ENCODE results near the gene MYO1B. TPM values are rescaled to one million over a fixed set of nuclear protein-coding genes. Genes with fewer than 3 reads are reported as not detected.

MYO1B gene
- total RNA-seq, 1 donor from 2014 or later: 67.7 TPM

DNA sequence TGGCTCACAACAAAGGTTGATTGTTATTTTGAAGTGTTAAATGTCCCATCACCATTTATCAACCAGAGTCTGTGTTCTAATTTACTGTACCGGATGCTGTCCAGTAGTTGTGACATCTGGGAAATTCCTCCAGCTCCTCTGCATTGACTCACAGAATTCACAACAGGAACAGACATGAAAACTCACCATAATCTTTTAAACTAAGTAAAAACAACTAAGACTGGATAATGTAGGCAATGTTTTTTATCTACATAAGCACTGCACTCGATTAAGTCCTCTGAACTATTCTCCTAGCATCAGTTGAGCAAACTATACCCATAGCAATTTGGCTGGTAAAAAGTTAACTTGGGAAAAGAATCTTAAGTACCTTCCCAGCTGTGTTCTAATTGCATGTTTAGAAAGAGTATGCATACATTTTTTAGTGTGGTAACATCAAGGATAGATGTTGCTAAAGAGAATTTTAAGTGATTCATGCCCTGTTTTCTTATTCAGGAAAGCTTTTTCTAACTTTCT is 42.9 kb upstream of the MYO1B start:
- Mint-ChIP-seq H3K4me3 (no peak overlapping the region), H3K27me3 (no peaks in the 10 kb centered on the region), H3K9me3 (peaks cover 3% of the 10 kb centered on the region), H3K27ac (no peak overlapping the region), H3K36me3 (no peaks in the 10 kb centered on the region), H3K4me1 (ENCODE audit: unreplicated experiment) (peaks cover 6% of the 10 kb centered on the region)
- TF ChIP-seq, protein P1, sequence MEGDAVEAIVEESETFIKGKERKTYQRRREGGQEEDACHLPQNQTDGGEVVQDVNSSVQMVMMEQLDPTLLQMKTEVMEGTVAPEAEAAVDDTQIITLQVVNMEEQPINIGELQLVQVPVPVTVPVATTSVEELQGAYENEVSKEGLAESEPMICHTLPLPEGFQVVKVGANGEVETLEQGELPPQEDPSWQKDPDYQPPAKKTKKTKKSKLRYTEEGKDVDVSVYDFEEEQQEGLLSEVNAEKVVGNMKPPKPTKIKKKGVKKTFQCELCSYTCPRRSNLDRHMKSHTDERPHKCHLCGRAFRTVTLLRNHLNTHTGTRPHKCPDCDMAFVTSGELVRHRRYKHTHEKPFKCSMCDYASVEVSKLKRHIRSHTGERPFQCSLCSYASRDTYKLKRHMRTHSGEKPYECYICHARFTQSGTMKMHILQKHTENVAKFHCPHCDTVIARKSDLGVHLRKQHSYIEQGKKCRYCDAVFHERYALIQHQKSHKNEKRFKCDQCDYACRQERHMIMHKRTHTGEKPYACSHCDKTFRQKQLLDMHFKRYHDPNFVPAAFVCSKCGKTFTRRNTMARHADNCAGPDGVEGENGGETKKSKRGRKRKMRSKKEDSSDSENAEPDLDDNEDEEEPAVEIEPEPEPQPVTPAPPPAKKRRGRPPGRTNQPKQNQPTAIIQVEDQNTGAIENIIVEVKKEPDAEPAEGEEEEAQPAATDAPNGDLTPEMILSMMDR (conservative IDR thresholded peaks at IDR 0.05): no peak
- no peak for DNase-seq (ENCODE audit: extremely low spot score, unreplicated experiment)

DNA sequence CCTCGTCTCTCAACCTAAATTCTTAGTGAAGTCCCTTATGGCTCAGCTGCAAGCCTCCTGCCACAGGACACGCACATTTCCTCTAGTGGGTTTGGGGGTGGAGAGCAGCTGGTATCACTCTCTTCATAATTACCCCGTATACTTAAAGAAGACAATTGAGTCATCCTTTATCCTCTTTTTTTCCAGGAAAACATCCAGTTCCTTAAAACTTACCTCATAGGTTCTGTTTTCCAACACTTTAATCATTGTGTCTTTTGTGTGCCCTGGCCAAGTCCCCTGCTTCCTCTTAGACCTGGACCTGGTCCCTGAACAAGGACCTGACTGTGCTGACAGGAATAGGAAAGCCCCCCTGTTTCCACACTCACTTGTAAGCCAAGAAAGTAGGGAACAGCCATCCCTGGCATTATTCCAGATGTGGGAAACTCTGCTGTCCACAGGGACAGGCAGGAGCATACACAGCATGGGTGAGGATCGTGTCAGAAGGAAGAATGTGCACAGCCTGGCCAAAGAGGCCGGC is 42.3 kb upstream of the MYO1B start:
- H3K36me3 Mint-ChIP-seq: no peaks in the 10 kb centered on the region
- H3K4me3 Mint-ChIP-seq: no peak overlapping the region
- DNase-seq (ENCODE audit: extremely low spot score, unreplicated experiment): no peak
- peaks cover 6% of the 10 kb centered on the region for H3K4me1 Mint-ChIP-seq (ENCODE audit: unreplicated experiment)
- TF ChIP-seq, protein P1 (conservative IDR thresholded peaks at IDR 0.05): no peak
- no peak overlapping the region for H3K27ac Mint-ChIP-seq
- no peaks in the 10 kb centered on the region for H3K27me3 Mint-ChIP-seq
- peaks cover 3% of the 10 kb centered on the region for H3K9me3 Mint-ChIP-seq

DNA sequence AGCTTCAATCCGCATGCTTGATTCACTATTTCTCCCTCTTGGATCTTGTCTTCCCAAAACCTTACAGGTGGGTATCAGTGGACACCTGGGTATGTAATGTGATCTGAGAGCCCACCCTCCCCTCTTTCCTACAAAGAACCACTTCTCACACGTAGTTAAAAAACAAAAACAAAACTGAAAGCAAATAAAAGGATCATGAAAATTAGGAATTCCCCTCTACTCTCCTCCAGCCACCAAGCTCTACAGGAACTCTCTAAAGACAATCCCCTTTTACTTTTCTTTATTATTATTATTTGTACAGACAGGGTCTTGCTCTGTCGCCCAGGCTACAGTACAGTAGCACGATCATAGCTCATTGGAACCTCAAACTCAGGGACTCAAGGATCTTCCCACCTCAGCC is 40.8 kb upstream of the MYO1B start:
- DNase-seq (ENCODE audit: extremely low spot score, unreplicated experiment): no peak
- Mint-ChIP-seq H3K4me1 (ENCODE audit: unreplicated experiment) (peaks cover 6% of the 10 kb centered on the region), H3K36me3 (no peaks in the 10 kb centered on the region), H3K27ac (no peak overlapping the region), H3K4me3 (no peak overlapping the region), H3K9me3 (peaks cover 3% of the 10 kb centered on the region), H3K27me3 (no peaks in the 10 kb centered on the region)
- TF ChIP-seq, protein P1 (conservative IDR thresholded peaks at IDR 0.05): no peak

GRCh38 chr2:191206613-191207471 is 38.4 kb upstream of the MYO1B start:
- DNase-seq (ENCODE audit: extremely low spot score, unreplicated experiment): no peak
- Mint-ChIP-seq H3K27ac (no peak overlapping the region), H3K4me3 (no peak overlapping the region), H3K36me3 (no peaks in the 10 kb centered on the region), H3K27me3 (no peaks in the 10 kb centered on the region), H3K4me1 (ENCODE audit: unreplicated experiment) (peaks cover 6% of the 10 kb centered on the region), H3K9me3 (peaks cover 3% of the 10 kb centered on the region)
- TF ChIP-seq, protein P1 (conservative IDR thresholded peaks at IDR 0.05): no peak

DNA sequence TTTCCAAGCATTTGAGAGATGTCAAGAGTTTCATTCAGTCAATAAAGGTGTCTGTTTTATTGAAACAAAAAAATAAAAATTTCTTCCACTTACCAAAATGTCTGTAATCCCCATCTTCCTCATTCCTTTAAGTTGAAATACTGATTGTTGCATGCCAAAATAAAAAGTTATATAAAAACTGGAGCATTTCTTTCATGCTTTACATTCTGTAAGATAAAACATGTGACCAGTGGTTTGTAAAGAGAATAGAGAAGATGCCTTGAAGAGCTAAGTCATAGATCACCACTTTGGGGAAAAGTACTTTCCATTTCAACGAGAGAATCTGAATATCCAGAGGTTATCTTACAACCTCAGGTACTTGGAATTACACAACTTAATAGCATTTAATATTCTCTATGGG is 35.9 kb upstream of the MYO1B start:
- Mint-ChIP-seq H3K4me3 (no peak overlapping the region), H3K9me3 (peaks cover 1% of the 10 kb centered on the region), H3K4me1 (ENCODE audit: unreplicated experiment) (no peaks in the 10 kb centered on the region), H3K27ac (no peak overlapping the region), H3K36me3 (no peaks in the 10 kb centered on the region), H3K27me3 (no peaks in the 10 kb centered on the region)
- DNase-seq (ENCODE audit: extremely low spot score, unreplicated experiment): no peak
- TF ChIP-seq, protein P1 (conservative IDR thresholded peaks at IDR 0.05): no peak
